Psoas muscle (tissue), 8 donors: ENCODE data around the gene GRID1. TPM values are rescaled to one million over a fixed set of nuclear protein-coding genes. Genes with fewer than 3 reads are reported as not detected.

Experiments
- ATAC-seq, 4 donors: fragments of 200-7000 bp; cut with Tn5 transposase; one replicate each; pipeline ENCODE4 v1.9.1; 2020; ENCODE audit warnings: moderate library complexity in 3 of 4, mild to moderate bottlenecking in 2 of 4
- DNase-seq, 2 donors: peaks; one replicate each; pipeline ENCODE4 v3.0.0-alpha.2; 2020
- H3K27ac ChIP-seq: fragments of 200-600 bp; one replicate; pipeline ENCODE4 v1.8.0; 2022
- H3K27me3 ChIP-seq, 3 donors: fragments of 200-600 bp in 1 of 3; one replicate each; pipeline versions ENCODE4 v1.6.1 to v1.8.0; 2013 to 2022; ENCODE audit warnings: low read length in 2 of 3, mild to moderate bottlenecking in 2 of 3, moderate library complexity in 1 of 3; ENCODE audit not compliant: insufficient read depth in 3 of 3
- H3K36me3 ChIP-seq, 2 donors: fragments of 200-600 bp in 1 of 2; one replicate each; pipeline versions ENCODE4 v1.6.1 to v1.8.0; 2013 to 2022; ENCODE audit warnings: low read depth in 1 of 2, mild to moderate bottlenecking in 1 of 2, moderate library complexity in 1 of 2; ENCODE audit not compliant: insufficient read depth in 1 of 2
- H3K4me1 ChIP-seq: fragments of 200-600 bp; one replicate; pipeline ENCODE4 v1.8.0; 2022
- H3K4me3 ChIP-seq: fragments of 200-600 bp; one replicate; pipeline ENCODE4 v1.8.0; 2022; ENCODE audit warnings: mild to moderate bottlenecking
- H3K9me3 ChIP-seq: fragments of 200-600 bp; one replicate; pipeline ENCODE4 v1.8.0; 2022
- CTCF ChIP-seq: fragments of 200-600 bp; IDR thresholded peaks from one replicate; pipeline ENCODE4 v1.8.0; 2022; ENCODE audit warnings: antibody characterized with exemption
- WGBS, 3 donors: extraction: QIAGEN DNeasy Blood & Tissue Kit; methylation state at CpG; one replicate each; pipeline versions ENCODE4 v1.1.6 to v1.1.7; 2013; 5-methylcytosine and 5-hydroxymethylcytosine counted together
- intact Hi-C, 2 donors: fragments of 100-400 bp; cut with DNase I; formaldehyde crosslinking; loops; one replicate each; pipeline versions ENCODE4 v1.11.0 to v1.14.2; 2022
- polyA plus RNA-seq, 3 donors: library from polyadenylated mRNA; stranded (reverse); fragments of 200-250 nt; gene quantifications; one replicate each; pipeline ENCODE4 v1.2.3, GENCODE V29; 2013
- total RNA-seq, 4 donors: library from RNA; stranded (reverse); fragmentation: NEBNext Ultra II Directional in 2 of 4; extraction: Animal tissue kit (Norgen Biotek cat#: 25700) in 2 of 4; gene quantifications; one replicate each; pipeline versions ENCODE4 v1.2.1 to v1.2.4, GENCODE V29; 2021 to 2023
- donor health status: healthy with polysubstance abuse.
- donor health status: DM: no; HTN: no; CAD: no; lungs with moderate emphysema.
- donor health status: Bipolar disorder and iron deficiency.
- donor health status: healthy.
- donor health status: DM: yes; HTN: yes; CAD: no.
- donor health status: DM: no; HTN: no; CAD: no.
- donor health status: DM: no; HTN: no; CAD: no.
- donor health status: DM: yes; HTN: yes; CAD: no.

Gene GRID1
- total and polyA plus RNA-seq, 7 donors = 0.17 to 0.56 (median 0.24) TPM

- H3K27ac ChIP-seq = peak overlapping the region; percentile 54
- ATAC-seq = peak; percentile 93 to 95 (median 94)
- peak; percentile 95 to 96 for DNase-seq
- no peaks in the 10 kb centered on the region for H3K36me3 ChIP-seq
- intact Hi-C loops = loop anchor here (1.0 to 2.0 kb wide), 2 partner anchors 185 to 187 kb away; no protein-coding TSS in a partner anchor
- no peaks in the 10 kb centered on the region for H3K9me3 ChIP-seq
- WGBS, 3 donors = 0 to 1% (median 1%) methylated on average over 38 to 90 of the region's 90 CpGs
- H3K4me1 ChIP-seq = peaks cover 10% of the 10 kb centered on the region
- peak overlapping the region; percentile 75 for H3K4me3 ChIP-seq
- peak; percentile 97 for TF ChIP-seq CTCF
- H3K27me3 ChIP-seq = no peaks in the 10 kb centered on the region
Measured at GRCh38 chr10:86399879-86400704, 33.5 kb upstream of the GRID1 start.

DNA sequence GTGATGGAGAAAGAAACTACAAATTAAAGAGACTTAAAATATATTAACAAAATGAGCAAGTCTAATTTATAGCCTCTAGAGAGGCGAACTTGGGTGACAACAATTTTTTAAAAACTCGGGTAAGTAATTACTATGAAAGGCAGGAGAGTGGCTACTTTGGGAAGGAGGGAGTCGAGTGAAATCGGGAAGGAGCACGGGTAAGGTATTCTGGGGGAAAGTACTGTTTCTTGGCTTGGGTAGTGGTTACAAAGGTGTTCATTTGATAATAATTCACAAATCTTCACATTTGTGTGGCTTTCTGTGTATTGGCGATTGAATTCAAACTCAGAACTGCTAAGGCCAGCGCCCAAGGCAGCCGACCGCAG lies 32.9 kb upstream of the GRID1 start:
- H3K36me3 ChIP-seq = no peaks in the 10 kb centered on the region
- peaks cover 10% of the 10 kb centered on the region for H3K4me1 ChIP-seq
- WGBS, 3 donors = 36 to 43% (median 43%) methylated on average over 9 of the region's 9 CpGs
- H3K27ac ChIP-seq = peak overlapping the region; percentile 54
- ATAC-seq (no peak), DNase-seq (no peak)
- intact Hi-C loops = loop anchor here in 1 of 2 donors (1.0 kb wide), 1 partner anchor 186 kb away; no protein-coding TSS in a partner anchor
- peak overlapping the region; percentile 75 for H3K4me3 ChIP-seq
- H3K9me3 ChIP-seq = no peaks in the 10 kb centered on the region
- no peaks in the 10 kb centered on the region for H3K27me3 ChIP-seq
- no peak for TF ChIP-seq CTCF

DNA sequence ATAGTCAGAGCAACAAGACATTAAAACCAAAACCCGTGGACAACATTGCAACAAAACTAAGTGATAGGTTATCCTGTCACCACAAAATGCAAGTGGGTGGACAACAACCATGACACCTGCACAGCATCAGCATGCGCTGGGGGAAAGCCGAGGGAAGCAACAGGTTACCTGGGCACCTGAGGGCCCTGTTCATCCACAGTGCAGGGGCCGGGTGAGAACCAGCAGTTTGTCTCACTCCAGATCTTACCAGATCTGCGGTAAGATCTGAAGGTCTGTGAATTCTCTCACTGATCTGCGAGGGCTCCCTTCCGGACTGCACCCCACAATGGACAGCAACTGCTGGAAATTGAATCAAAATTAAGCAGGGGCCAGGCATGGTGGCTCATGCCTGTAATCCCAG lies 30.5 kb upstream of the GRID1 start:
- H3K27me3 ChIP-seq = no peaks in the 10 kb centered on the region
- no peaks in the 10 kb centered on the region for H3K36me3 ChIP-seq
- peaks cover 10% of the 10 kb centered on the region for H3K4me1 ChIP-seq
- TF ChIP-seq CTCF = no peak
- no peaks in the 10 kb centered on the region for H3K9me3 ChIP-seq
- 80 to 90% (median 80%) methylated on average over 7 of the region's 7 CpGs for WGBS, 3 donors
- H3K27ac ChIP-seq = no peak overlapping the region
- H3K4me3 ChIP-seq = no peak overlapping the region
- DNase-seq = no peak
- ATAC-seq = no peak
- intact Hi-C loops = no loop called here

DNA sequence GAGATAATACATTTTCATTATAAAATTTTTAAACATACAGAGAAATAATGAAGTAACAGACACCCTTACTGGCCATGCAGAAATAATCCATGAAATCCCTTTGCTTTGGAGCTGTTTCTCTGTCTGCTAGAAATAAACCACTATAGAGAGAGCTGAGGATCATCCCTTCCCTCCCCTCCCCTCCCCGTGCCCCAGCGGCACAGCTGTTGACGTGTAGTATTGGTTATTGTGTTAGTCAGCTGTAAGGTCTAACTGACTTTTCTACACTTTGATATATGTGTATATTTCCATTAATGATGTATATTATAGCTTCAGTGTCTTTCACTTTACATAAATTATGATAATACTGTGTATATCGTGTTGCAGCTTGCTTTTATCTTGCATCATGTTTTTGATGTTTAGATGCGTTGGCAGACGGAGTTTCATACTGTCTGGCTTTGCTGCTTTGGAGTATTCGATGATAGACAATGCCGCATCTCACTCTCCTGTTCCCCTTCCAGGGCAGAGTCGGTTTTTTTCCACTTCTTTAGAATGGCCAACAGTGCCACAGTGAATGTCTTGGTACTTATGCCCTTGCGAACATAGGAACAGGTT lies 27.4 kb upstream of the GRID1 start:
- Histone ChIP-seq H3K4me3 (no peak overlapping the region), H3K36me3 (no peaks in the 10 kb centered on the region), H3K9me3 (no peaks in the 10 kb centered on the region), H3K27me3 (peaks cover 0 to 11% (median 8%) of the 10 kb centered on the region in 3 donors), H3K27ac (no peak overlapping the region), H3K4me1 (peaks cover 3% of the 10 kb centered on the region)
- intact Hi-C loops = no loop called here
- DNase-seq (no peak), ATAC-seq (no peak)
- TF ChIP-seq CTCF = no peak
- 48 to 54% (median 51%) methylated on average over 10 of the region's 10 CpGs for WGBS, 3 donors
